Forelimb muscle (tissue), 1 donor: ENCODE measurements around the gene PTPRB. TPM values are rescaled to one million over a fixed set of nuclear protein-coding genes. Genes with fewer than 3 reads are reported as not detected.

ENCODE experiments used
- DNase-seq: peaks from one replicate; pipeline ENCODE4 v3.0.0-alpha.2; 2013; ENCODE audit warnings: low read depth
- polyA plus RNA-seq: library from polyadenylated mRNA; unstranded; fragments of 120-200 nt; gene quantifications from one replicate; pipeline ENCODE4 v1.2.1, GENCODE V29; 2013; ENCODE audit not compliant: insufficient read length

Gene PTPRB
- polyA plus RNA-seq, 1 donor = 12.7 TPM

DNA sequence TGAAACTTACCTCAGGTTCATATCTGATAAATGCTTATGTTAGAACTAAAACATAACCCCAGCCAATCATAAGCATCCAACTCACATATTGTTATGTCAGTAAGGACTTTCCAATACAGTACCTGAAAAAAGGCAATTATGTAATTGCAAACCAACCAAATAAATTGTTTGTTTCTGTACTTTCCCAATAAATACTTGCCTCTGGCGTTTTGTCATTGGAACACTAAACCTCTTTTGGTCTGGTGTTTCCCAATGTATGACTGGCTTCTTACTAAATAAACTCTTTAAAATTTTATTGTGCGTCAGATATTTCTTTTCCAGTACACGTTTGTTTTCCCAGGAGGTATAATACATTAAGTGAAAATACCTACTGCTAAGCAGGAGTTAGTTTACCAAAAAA lies 6.7 kb upstream of the PTPRB start:
- no peak for DNase-seq

DNA sequence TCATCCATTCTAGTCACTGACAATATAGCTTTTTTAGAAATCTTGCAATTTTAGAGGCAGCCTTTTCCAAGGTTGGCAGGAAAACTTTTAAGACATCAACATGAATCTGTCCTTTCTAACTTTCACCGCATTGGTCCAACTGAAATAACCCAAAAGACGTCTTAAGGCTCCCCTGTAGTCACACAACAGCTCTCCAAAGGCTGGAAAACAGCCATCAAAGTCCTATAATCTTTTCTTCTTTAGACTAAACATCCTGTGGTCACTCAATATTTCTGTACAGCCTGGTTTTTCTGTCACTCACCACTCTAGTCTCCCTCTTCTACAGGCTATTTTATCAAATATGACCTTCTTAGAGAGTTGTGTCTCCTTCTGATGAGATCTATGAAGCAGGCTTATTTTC lies 4.5 kb upstream of the PTPRB start:
- DNase-seq = no peak

- no peak for DNase-seq
These were observed 3.7 kb upstream of the PTPRB start for GRCh38 chr12:70640901-70641300.

DNA sequence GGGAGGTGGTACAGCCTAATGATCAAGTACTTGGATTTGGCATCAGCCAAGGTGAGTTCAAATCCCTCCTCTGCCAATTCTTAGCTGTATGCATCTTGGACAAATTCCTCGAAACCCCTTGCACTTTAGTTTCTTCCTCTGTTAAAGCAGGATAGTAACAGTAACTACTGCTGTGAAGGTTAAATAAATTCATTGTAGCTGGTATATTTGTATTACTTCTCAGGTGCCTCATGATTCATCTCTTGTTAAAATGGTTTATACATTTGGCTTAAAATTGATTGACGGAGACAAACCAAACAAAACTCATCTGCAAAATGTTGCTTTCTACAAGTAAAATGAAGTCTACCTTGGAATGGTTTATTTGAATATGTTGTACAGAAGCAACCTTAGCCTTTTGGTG lies 2.3 kb upstream of the PTPRB start:
- no peak for DNase-seq

DNA sequence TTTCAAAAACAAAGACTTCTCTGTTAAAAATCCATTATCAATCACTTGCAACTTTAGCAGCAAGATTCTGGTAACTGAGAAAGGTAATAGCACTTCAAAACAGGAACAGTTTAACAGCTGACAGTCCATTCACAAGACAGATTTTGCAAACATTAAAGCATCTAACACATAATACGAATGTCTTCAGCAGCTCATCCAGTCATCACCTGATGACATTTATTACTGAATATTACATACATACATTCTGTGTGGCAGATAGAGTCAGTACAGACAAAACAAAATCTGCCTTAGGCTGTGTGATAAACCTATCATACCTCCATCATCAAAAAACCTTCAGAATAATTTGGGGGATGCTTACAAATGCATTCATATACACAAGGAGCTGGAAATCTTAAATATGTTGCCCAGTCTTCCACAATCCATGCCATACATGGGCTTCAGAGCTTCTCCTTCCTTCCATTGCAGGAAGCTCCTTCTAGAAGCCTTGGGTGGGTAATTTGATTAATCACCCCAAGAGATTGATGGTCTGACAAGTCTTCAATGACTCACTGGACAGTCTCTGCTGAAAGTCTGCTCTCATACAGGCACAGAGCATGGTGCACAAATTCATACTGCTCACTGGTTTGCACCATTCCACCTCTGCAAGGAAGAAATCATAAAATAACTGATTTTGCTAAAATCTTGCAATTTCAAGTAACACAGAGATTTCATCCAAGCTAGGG lies 1.6 kb upstream of the PTPRB start:
- no peak for DNase-seq

DNA sequence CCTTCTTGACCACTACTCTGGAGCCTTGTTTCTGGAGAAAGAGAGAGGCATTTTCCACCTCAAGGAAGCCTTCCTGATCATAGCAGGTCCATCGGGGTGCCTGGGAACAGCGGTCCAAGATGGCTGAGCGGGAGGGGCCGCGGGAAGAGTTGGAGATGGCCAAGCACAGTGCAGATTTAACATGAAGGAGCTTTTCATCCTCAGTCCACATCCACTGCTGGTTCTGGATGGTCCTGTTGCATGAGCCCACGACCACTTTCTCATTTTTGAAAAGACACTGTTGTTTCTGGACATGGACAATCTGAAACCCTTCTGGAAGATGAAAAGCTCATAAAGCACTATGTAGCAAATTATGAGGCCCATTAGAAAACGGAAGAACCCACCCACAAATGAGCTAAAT lies 1.5 kb downstream of the PTPRB start:
- DNase-seq = no peak

GRCh38 chr12:70628701-70629480 lies 8.3 kb downstream of the PTPRB start:
- DNase-seq = no peak

DNA sequence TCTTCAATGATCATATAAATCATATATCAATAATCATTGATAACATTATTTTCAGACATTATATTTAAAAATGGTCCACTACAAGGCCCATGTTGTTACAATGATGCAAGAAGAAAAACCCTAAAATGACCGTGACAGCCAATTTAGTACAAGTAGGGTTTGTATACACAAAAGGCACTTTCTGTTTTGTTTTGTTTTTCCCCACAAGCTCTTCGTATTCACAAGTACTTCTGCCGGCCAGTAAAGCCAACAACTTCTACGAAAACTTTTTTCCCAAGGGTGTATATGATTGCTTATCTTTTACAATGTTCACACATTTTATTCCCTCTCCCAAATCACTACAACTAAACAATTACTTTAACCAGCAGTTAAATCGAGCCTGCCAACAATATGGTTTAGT lies 9.6 kb downstream of the PTPRB start:
- DNase-seq = no peak

DNA sequence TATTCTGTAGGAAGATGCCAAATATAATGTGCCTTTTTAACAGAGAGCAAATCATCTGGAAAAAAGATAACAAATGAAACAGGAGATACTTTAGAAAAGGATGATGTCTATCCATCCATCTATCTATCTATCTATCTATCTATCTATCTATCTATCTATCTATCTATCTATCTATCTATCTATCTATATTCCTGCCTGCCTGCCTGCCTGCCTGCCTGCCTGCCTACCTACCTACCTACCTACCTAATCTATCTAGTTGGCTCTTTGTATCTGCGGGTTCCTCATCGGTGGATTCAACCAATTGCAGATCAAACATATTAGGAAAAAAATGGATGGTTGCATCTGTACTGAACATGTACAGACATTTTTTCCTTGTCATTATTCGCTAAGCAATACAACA lies 11.0 kb downstream of the PTPRB start:
- DNase-seq = no peak

DNA sequence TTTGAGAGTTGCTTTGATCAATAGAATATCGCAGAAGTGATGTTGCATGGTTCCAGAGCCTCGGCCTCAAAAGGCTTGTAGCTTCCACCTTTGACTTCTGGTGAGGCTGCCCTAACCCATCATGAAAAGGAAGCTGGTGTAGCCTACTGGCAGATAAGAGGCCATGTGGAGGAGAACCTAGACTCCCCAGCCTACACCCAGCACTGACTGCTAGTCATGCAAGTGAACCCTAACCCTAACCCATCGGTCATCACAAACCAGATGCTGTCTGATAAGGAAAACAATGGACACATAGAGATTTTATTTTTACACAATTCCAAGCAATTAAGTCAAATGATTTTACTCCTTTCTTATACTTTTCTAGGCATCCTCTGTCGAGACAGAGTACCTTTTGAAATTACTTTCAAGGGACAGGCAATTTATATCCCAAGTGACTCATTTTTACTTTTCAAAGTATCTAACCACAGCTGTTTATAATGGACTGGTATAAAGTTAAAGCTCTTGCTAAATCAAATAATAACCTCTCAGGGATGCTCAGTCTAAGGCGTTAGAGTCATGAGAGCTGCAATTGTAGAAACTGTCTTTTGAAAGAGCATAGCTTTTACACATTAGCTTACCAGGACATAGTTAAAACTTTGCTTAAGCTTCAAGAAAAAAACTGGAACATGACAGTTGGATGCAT lies 17.6 kb downstream of the PTPRB start:
- no peak for DNase-seq

GRCh38 chr12:70618371-70618770 lies 18.9 kb downstream of the PTPRB start:
- DNase-seq = no peak

DNA sequence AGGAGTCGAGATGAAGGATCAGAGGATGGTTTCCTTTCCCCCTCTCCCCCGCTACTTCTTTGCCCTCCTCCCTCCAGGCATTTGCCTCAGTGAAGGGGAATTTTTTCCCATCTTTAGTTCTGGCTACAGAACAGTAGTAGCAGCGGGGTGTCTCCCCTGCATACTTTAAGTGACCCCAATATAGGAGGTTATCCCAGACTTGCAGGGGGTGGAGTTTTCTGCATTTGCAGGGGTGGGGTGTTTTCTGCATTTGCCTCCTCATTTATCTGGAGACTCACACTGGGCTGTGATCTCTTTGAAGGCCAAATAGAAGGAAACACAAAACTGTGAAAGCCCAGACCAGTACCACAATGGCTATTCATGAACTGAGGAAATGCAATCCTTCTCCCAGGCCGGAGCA lies 19.8 kb downstream of the PTPRB start:
- DNase-seq = no peak

DNA sequence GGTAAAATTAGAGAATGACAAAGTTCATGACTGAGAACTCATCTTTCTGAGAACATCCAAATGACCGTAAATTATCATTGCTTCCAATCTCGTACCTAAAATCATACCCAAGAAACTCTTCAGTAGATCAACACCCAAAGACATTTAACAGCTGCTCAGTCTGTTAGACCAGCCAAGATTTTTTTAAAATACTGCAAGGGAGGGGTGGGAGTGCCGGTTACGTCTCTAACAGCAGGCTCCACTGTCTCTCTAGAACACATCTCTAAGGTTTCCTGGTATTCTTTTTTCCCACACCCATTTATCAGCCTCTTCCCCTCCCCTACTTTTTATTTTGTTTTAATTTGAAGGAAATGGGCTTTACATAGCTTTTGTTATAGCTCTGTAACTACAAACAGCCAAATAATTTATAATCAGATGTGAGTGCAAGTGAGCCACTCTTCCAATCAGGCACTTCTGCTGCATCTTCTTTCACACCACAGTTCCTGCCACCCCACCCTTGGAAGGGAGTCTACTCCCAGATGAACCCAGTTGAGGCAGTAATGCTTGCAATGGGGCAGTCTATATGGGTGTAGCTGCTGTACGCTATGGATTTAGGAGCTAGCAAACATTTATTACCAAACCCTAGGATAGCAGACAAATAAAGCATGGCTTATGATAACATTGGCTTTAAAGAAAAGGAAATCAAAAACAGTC lies 21.9 kb downstream of the PTPRB start:
- no peak for DNase-seq

- no peak for DNase-seq
These were observed 27.3 kb downstream of the PTPRB start for GRCh38 chr12:70609739-70610491.

DNA sequence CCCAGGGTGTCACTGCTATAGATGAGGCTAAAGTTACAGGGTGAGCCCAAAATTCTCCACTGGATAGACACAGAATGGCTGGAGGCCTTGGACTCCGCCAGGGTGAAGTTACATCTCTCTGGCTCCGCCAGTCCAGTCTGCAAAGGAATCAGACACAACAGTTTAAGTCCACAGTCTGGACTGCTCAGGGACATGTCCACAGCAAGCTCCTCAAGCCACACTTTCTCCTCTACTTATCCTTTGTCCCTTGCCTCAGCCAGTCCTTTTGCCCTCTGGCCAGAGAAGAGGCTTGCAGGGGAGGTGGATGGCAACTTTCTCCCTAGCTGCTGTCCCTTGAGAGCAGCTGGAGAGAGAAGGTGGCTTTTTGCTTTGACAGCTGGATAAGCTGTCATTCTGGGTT lies 28.0 kb downstream of the PTPRB start:
- DNase-seq = no peak

- no peak for DNase-seq
These were observed 29.0 kb downstream of the PTPRB start for GRCh38 chr12:70608184-70608583.

DNA sequence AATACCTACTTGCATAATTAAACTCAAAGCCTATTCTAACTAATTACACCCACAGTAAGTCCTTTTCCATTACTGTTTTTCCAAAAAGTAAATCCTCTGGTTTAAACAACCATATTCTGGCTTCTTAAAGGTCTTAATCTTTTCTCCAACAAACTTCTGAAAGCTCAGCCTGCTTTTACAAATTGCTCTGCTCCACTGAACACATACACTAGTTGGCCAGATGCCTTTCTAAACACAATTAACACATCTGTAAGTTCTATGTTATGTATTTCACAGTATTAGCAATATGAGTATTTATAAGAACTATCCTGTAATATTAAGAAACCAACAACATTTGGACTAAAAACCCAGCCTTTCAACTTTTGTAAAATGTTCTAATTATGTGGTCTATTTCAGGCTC lies 30.1 kb downstream of the PTPRB start:
- no peak for DNase-seq

- no peak for DNase-seq
These were observed 31.3 kb downstream of the PTPRB start for GRCh38 chr12:70605976-70606375.

GRCh38 chr12:70604662-70605061 lies 32.6 kb downstream of the PTPRB start:
- DNase-seq = no peak

DNA sequence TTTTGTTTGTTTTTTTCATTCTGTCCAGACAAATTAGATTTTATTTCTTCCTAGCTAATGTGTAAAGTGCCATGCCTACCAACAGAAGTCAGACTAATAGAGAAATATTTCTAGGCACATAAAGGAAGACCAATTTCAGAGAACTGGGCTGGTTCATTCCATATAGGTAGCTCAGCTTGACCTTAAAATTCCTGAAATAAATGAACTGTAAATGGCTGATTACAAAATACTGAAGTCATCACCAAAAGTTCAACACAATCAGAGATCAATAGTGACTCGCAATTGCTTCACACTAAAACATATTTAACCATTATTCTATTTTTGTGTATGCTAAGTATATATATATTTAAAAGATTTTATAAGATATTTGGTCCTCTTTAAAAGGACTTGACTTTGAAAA lies 34.2 kb downstream of the PTPRB start:
- no peak for DNase-seq

- DNase-seq = no peak
These were observed 38.6 kb downstream of the PTPRB start for GRCh38 chr12:70598467-70599193.
